Stimulated activated CD4-positive, alpha-beta T cell treated with anti-CD3 and anti-CD28 coated beads, Interleukin-12 subunit alpha, Interleukin-12 subunit beta, amount 100 ng/mL, for 24 hours (primary cell): ENCODE measurements around the gene MAP1LC3B2.
"Not testable (repeated sequence)": the region's sequence is repeated elsewhere in the genome, so short reads cannot be mapped to it uniquely, and the experiment has no call there.

Experiments
- DNase-seq, 2 experiments: peaks; one replicate each; pipeline ENCODE4 v3.0.0-alpha.2; 2020; ENCODE audit warnings: low read depth in 2 of 2

Gene MAP1LC3B2

DNA sequence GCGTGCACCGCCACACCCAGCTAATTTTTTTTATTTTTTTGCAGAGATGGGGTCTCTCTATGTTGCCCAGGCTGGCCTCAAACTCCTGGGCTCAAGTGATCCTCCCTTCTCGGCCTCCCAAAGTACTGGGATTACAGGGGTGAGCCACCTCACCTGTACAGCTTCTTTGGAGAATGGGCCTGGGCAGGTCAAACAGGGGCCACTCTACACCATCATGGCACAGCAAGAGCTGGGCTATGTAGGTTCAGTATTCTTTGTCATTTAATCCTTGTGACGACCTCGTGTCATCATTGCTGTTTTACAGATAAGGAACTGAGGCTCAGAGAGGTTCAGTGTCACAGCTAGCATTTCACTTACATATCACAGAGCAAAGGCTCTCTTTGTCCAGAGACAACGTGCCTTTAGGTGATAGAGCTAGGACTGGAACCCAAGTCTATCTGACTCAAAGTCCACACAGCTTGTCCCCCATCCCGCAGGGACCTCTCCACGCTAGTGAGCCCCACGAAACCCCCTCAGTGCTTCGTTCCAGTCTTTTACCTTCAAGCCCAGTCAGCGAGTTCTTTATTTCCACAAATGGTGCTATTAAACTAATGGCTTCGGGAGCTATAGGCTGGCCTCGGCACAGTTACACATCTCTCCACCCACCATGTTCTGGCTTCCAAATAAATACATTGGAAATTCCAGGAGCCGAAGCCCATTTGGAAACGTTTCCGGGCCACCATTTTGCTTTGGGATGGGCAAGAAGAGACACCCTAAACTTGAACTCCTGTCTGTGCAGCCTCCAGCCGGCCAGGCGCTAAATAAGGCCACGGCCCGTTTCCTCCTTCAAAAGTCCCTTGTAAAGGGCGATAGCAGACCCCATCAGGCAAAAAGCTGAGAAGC is 660 bp upstream of the MAP1LC3B2 start:
- DNase-seq, result no peak

- no peak for DNase-seq
These were observed 2.1 kb downstream of the MAP1LC3B2 start for GRCh38 chr12:116561181-116561821.

GRCh38 chr12:116562090-116562489 is 2.9 kb downstream of the MAP1LC3B2 start:
- no peak for DNase-seq

- DNase-seq, result no peak
These were observed 4.1 kb downstream of the MAP1LC3B2 start for GRCh38 chr12:116563262-116563661.

DNA sequence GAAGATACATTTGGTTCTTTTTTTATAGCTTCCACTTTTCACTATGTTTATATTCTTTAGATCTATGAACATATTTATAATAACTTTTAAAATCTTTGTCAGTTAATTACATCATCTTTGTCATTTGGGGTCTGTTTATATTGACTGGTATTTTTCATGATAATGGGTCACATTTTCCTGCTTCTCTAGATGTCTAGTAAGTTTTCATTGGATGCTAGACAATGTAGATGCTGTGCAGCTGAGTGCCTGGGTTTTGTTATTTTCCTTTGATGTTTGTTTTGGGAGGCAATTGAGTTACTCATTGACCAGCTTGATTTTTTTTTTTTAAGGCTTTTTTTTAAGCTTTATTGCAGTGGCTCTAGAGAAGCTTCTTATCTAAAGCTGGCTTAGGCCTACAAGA is 4.9 kb downstream of the MAP1LC3B2 start:
- no peak for DNase-seq

- not testable (repeated sequence) for DNase-seq
These were observed 6.0 kb downstream of the MAP1LC3B2 start for GRCh38 chr12:116565221-116565620.

DNA sequence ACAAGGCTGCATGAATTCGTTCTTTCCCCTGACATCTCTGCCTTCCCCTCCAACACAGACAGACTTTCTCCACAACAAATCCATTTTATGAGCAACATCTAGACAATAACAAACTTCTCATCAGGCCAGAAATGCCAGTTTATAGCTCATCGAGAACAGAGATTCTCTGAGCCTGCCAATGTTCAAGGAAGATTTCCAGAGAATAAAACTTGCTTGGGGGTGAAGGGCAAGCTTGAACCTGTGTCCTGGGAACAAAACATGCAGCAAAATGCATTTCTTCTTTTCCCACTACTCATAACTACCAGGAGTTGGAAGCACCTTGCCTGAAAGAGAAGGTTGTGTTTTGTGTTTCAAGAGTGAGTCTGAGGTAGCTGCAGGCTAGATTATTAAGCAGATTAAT is 6.8 kb downstream of the MAP1LC3B2 start:
- no peak for DNase-seq

DNA sequence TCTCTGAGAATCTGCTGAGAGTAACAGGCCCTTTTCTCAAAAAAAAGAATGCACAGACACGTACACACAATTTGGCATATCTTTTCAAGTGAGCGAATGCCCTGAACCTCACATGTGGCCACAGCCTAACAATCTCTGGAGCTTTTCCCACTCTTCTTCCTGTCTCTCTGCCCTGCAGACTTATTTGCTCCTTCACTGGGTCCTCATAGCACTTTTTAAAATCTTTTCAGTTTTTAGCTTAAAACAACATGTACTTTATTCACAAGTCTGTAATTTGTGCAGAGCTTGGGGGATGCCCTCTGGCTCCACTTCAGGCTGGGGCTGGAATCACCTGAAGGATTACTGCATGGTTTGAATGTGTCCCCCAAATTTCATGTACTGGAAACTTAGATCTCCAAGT is 9.0 kb downstream of the MAP1LC3B2 start:
- no peak for DNase-seq

DNA sequence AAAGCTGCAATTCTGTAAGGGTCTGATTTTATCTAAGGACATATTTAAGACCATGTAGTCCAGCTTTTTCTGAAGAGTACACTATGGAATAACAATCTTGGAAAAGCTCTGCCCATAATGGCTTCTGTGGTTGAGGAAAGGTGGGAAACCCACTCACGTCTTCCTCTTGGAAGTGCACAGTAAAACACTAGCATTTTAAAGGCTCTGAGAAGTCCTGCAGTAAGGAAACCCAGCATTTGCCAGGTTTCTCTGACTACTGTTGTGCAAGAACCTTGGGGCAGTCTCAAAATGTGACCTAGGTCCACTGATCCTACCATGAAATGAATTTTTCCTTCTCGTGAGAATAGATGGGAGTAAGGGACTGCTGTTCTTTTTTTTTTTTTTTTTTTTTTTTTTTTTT is 11.9 kb downstream of the MAP1LC3B2 start:
- no peak for DNase-seq

GRCh38 chr12:116573776-116574175 is 14.6 kb downstream of the MAP1LC3B2 start:
- DNase-seq, result no peak

DNA sequence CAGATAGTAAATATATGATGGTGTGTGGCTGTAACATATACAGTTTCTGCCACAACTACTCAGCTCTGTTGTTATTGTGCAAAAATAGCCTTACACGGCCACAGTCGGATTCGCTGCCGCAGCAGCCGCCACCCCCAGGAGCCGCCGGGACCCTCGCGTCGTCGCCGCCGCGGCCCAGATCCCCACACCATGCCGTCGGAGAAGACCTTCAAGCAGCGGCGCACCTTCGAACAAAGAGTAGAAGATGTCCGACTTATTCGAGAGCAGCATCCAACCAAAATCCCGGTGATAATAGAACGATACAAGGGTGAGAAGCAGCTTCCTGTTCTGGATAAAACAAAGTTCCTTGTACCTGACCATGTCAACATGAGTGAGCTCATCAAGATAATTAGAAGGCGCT is 16.6 kb downstream of the MAP1LC3B2 start:
- DNase-seq, result not testable (repeated sequence)

DNA sequence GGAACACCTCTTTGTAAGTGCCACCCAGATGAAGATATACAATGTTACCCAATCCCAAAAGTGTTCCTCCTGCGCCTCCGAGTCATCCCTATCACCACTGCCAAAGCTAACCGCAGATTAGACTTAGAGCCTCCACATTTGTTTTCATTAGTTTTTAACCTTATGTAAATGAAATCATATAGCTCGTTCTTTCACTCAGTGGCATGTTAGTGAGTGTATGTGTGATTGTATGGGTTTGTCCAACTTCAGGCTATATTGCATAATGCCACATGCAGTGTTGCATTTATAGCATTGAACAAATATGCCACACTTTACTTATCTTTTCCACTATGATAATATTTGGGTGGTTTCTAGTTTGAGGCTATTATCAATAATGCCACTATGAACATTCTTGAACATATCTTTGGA is 18.0 kb downstream of the MAP1LC3B2 start:
- DNase-seq, result no peak

DNA sequence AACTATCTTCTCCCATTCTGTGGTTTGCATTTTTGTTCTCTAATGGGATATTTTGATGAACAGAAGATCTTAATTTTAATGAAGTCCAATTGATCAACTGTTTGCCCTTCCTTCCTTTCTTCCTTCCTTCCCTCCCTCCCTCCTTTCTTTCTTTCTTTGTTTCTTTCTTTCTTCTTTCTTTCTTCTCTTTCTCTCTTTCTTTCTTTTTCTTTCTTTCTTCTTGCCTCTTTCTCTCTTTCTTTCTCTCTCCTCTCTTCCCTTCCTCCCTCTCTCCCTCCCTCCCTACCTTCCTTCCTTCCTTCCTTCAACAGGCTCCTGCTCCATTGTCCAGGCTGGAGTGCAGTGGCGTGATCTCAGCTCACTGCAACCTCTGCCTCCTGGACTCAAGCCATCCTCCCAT is 18.9 kb downstream of the MAP1LC3B2 start:
- no peak for DNase-seq

DNA sequence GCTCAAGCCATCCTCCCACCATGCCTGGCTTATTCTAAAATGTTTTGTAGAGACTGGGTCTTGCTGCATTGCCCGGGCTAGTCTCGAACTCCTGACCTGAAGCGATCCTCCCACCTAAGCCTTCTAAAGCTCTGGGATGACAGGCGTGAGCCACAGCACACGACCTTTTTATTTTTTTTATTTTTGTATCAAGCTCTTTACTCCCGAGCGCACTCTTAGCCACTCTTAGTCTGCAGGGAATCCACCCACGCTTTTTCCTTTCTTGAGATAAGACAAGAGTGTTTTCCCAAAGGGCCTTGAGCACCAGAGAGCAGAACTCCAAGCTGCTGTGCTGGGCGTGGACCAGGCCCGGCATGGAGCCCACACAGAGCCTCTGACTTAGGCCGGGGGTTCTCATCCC is 23.4 kb downstream of the MAP1LC3B2 start:
- no peak for DNase-seq

- DNase-seq, result no peak
These were observed 24.0 kb downstream of the MAP1LC3B2 start for GRCh38 chr12:116583129-116583694.

DNA sequence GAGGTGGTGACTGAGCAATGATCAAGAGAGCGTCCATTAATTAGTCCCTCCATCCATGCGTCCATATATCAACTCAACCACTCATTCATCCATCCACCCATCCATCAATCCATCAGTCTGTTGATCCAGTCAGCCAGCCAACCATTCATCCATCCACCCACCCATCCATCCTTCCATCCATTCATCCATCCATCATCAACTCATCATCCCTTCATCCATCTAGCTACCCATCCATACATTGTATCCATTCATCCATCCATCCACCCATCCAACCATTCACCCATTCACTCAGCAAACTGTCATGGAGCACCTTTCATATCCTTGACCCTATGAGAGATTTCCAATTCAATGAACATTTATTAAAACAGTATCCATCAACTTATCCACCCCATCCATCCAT is 28.1 kb downstream of the MAP1LC3B2 start:
- no peak for DNase-seq

- no peak for DNase-seq
These were observed 29.3 kb downstream of the MAP1LC3B2 start for GRCh38 chr12:116588390-116589028.

DNA sequence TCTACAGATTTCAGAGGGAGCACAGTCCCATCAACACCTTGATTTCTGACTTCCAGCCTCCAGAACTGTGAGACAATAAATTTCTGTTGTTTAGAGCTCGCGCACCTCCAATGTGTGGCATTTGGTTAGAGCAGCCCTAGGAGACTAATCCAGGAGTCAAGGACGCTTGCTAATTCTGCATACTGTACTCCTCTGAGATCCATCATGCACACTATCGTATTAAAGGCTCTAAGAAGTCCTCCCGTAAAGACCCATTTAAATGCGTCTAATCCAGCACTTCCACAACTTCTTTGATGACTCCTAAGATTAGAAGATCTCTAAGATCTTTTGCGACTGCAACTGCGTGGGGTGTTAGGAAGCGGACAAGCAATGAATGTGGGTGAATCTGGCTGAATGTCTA is 30.4 kb downstream of the MAP1LC3B2 start:
- DNase-seq, result no peak

DNA sequence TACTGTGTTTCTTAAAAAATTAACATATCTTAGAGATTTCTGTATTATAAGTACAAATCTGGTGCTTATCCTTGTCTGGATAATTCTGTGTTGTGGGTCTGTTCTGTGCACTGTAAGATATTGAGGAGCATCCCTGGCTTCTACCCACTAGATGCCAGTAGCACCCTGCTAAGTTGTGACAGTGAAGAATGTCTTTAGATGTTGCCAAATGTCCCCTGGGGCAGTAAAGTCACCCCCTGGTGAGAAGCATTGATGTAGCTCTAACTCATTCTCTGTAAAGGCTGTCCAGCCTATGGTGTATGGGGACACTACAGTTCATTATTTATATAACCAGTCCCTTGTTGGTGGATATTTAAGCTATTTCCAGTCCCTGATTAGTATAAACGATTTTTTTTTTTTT is 31.4 kb downstream of the MAP1LC3B2 start:
- DNase-seq, result no peak

DNA sequence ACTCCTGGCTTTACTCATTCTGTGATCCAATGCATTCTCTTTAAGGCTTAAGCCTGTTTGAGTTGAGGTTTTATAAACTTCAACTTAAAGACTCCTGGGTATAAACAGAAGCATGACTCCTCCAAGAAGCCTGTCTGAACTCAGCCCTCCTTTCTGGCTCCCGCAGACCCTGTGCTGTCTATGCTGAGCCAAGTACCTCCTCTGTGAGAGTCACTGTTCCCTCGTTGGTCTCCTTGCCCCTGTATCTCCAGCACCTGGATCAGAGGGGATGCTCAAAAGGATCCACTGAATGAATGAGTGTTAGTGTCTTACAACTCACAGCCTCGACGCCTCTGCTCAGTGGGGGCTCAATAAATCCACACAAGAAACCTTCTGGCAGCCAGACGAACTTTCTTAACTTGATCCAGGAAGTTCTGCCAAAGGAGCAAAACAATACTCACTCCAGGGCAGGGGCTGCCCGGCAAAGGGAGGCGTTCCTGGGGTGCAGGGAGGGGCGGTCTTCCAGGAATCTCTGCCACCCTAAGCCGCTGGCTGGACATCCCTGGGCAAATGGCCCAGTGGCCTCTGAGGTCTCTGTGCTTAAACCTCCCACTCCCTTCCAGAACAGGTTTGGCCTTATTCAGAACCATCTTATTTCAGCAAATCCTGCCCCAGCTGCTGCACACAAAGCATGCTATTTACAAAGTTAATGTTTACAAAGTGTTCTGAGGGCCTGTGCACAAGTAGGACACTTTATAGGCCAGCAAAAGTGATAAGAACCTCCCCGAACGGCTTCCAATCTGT is 32.9 kb downstream of the MAP1LC3B2 start:
- DNase-seq, result no peak

DNA sequence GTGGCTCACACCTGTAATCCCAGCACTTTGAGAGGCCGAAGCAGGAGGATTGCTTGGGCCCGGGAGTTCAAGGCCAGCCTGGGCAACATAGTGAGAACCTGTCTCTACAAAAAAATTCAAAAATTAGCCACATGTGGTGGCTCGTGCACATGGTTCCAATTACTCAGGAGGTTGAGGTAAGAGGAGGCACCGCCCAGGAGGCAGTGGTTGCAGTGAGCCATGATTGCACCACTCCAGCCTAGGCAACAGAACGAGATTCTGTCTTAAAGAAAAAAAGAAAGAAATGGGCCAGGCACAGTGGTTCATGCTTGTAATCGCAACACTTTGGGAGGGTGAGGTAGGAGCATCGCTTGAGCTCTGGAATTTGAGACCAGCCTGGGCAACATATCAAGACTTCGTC is 33.5 kb downstream of the MAP1LC3B2 start:
- no peak for DNase-seq
